Astrocyte of the spinal cord (primary cell): ENCODE data around the gene ERVFRD-1.

Source experiments
- DNase-seq: peaks from one replicate; pipeline ENCODE4 v3.0.0; 2011; ENCODE audit warnings: low read depth, low spot score
- H3K4me3 ChIP-seq: 2 replicates; pipeline ENCODE4 v1.5.1; 2011; ENCODE audit warnings: low read depth, mild to moderate bottlenecking, low read length, moderate library complexity
- in situ Hi-C: cut with HindIII; loops from 2 replicates; pipeline ENCODE4 v1.10.0; 2017; ENCODE audit warnings: low sequenced_read_pairs
- TF ChIP-seq, protein P1 (sequence below): IDR thresholded peaks from 2 replicates; pipeline ENCODE4 v1.5.1; 2012; ENCODE audit warnings: low read depth, mild to moderate bottlenecking, low read length, inconsistent platforms

The ERVFRD-1 gene

DNA sequence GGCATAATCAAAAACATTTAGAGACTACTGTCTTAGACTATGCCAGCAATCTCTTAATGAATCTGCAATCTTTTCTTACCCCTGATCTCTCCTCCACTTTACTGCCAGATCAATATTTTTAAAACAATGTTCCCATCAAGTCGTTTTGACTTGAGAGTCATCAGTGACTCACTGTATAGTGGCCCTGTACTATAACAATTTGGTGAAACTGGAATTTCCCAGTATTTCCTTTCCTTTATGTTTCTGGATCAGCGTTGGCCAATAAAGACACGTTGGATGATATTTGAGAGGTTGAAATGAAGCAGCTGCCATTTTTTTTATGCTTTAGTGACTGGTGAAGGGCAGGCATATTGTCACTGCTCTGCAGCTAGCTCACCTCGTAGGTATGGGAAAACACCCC is 28.0 kb downstream of the ERVFRD-1 start:
- DNase-seq = peak; percentile 48

DNA sequence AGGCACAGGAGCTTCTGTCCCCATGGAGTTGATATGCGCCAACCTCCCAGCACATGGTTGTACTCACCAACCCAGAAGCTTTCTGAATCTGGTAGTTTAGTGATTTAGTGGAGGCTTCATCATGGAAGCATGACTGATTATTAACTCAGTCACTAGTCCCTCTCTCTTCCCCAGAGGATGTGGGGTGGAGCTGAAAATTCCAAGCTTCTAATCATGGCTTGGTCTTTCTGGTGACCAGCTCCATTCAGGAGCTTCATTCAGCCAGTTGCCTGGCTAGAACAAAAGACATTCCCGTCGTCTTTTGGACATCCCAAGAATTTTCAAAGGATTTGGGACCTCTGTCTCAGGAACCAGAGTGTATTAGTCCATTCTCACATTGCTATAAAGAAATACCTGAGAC is 31.2 kb downstream of the ERVFRD-1 start:
- in situ Hi-C loops = no loop called here
- no peak for DNase-seq
- no peak overlapping the region for H3K4me3 ChIP-seq
- TF ChIP-seq, protein P1, sequence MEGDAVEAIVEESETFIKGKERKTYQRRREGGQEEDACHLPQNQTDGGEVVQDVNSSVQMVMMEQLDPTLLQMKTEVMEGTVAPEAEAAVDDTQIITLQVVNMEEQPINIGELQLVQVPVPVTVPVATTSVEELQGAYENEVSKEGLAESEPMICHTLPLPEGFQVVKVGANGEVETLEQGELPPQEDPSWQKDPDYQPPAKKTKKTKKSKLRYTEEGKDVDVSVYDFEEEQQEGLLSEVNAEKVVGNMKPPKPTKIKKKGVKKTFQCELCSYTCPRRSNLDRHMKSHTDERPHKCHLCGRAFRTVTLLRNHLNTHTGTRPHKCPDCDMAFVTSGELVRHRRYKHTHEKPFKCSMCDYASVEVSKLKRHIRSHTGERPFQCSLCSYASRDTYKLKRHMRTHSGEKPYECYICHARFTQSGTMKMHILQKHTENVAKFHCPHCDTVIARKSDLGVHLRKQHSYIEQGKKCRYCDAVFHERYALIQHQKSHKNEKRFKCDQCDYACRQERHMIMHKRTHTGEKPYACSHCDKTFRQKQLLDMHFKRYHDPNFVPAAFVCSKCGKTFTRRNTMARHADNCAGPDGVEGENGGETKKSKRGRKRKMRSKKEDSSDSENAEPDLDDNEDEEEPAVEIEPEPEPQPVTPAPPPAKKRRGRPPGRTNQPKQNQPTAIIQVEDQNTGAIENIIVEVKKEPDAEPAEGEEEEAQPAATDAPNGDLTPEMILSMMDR = no peak

More for the DNA sequence above, 28.0 kb downstream of the ERVFRD-1 start:
- in situ Hi-C loops = no loop called here
- TF ChIP-seq, protein P1 = no peak
- no peak overlapping the region for H3K4me3 ChIP-seq

DNA sequence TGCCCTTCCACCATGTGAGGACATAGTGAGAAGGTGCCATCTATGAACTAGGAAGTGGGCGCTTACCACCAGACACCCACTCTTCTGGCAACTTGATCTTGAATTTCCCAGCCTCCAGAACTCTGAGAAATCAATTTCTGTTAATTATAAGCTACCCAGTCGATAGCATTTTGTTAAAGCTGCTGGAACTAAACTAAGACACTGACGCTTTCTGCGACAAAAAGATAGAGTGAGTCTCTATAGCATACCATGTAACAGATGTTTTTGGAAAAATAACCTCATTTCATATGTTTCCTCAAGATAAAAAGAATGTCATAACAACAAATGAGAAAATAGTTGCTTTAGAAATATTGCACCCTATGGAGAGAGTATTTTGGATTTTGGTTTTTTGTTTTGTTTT is 33.3 kb downstream of the ERVFRD-1 start:
- DNase-seq = no peak
- TF ChIP-seq, protein P1 = no peak
- in situ Hi-C loops = no loop called here
- H3K4me3 ChIP-seq = no peak overlapping the region

DNA sequence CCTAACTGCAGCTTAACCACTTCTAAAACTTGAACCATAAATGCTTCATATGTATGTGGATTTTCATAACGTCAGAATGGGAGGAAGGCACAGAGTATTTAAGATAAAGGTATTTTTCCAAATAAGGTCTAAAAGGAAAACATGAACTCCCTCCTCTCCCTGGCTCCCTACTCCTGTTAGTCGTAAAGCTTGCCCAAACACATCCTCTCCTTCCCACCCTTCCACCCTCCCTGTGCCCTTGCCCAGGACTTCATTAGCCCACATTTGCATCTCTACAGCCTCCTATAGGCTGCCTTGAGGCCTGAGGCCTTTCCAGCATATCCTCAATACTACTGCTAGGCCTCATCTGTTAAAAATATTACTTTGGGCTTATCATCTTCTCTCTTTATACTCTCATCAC is 35.0 kb downstream of the ERVFRD-1 start:
- H3K4me3 ChIP-seq = no peak overlapping the region
- TF ChIP-seq, protein P1 = no peak
- no peak for DNase-seq
- in situ Hi-C loops = no loop called here

DNA sequence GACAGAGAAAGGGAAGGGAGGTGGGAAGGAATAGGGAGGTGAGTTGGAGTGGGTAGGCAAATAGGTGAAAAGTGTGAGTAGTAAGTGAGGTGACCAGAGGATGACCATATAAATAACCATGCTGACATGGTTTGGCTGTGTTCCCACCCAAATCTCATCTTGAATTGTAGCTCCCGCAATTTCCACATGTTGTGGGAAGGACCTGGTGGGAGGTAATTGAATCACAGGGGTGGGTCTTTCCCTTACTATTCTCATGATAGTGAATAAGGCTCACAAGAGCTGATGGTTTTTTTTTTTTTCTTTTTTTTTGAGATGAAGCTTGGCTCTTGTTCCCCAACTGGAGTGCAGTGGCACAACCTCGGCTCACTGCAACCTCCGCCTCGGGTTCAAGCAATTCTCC is 39.4 kb downstream of the ERVFRD-1 start:
- in situ Hi-C loops = no loop called here
- TF ChIP-seq, protein P1 = no peak
- H3K4me3 ChIP-seq = no peak overlapping the region
- DNase-seq = no peak

DNA sequence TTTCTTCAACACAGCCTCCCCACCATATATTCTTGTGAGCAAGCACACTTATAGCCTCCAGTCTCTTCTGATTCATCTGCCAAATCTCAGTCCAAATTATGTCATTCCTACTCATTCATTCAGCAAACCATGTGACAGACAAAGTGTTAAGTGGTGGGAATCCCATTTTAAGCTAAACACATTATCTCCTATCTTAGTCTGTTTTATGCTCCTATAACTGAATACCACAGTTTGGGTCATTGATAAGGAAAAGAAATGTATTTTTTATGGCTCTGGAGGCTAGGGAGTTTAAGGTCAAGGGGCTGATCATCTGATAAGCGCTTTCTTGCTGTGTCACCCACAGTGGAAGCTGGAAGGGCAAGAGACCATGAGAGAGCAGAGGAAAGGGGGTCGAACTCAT is 41.8 kb downstream of the ERVFRD-1 start:
- TF ChIP-seq, protein P1 = no peak
- no peak for DNase-seq
- no peak overlapping the region for H3K4me3 ChIP-seq
- in situ Hi-C loops = no loop called here

DNA sequence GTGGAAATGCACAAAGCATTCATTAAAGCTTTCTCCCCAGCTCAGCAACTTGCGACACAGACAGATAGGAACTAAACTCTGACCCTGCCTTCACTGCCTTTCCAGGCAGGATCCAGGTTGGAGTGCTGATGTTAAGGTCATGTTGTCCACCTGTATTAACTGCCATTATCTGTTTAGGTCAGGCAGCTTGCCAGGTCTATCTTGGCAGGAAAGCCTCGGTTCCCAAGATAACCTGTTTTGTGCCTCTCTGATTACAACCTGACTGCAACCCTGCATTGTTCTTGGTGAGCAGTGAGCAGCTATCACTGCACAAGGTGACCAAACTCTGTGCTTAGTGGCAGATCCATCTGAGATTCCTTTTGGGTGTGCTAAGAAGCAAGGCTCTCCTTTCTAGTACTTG is 44.2 kb downstream of the ERVFRD-1 start:
- TF ChIP-seq, protein P1 = no peak
- no peak for DNase-seq
- H3K4me3 ChIP-seq = no peak overlapping the region
- in situ Hi-C loops = no loop called here
